Measurements from ENCODE around the gene SLC29A3. TPM values are rescaled to one million over a fixed set of nuclear protein-coding genes. Genes with fewer than 3 reads are reported as not detected.

SLC29A3 gene
- total RNA-seq, 1 experiment from 2014 or later = 7.6 TPM

DNA sequence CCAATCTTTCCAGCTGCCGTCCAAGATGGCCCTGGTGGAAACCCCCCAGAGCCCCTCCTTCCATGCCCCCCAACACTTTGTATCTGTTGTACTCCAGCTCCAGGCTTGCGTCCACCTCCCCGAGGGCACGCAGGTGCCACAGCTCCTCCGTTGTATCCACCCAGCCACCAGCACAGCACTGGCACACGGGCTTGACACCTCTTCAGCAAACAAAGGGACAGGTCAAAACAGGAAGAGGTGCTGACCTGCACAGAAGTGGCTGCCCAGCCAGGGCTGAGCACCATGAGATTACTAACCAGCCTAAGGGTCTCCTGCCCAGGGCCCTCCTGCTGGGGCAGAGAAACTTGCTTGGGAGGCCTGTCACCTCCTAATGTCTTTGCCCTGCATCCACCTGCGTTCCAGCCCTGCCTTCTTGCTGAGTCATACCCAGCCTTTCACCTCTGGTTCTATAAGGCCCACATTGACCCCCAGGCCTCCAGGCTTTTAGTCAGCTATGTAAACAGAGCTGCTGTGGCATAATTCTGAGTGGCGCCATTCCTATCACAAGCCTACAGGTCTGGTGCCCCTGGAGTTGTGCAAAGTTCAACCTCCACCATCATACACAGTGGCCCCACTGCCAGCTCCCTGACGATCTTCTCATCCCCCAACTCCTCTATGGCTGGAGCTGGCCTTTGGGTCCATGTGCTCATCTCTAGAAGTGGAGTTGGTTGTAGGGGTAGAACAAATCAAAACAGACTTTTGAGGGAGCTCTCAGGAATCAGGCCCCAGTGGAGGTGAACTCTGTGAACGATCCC lies 20.9 kb downstream of the SLC29A3 start:
- ChIA-PET CTCF (no interaction called here), POLR2A (no interaction called here)
- no peaks in the 10 kb centered on the region for H3K27me3 ChIP-seq (ENCODE audit: control insufficient read depth, insufficient read depth, low read length)
- H3K9me3 ChIP-seq (ENCODE audit: control insufficient read depth, insufficient read depth, low read depth, low read length) = no peaks in the 10 kb centered on the region
- intact Hi-C loops (cut with micrococcal nuclease; ENCODE audit: unreplicated experiment) = no loop called here
- no TSS peak for BruUV-seq (replicated peaks)
- in situ Hi-C loops (cut with HindIII; ENCODE audit: low pct_unique_long_range_greater_than_20kb, low sequenced_read_pairs) = no loop called here
- peak overlapping the region; percentile 32; the same call in 1 of the 2 replicates for H3K27ac ChIP-seq (ENCODE audit: low read length)
- DNase-seq (ENCODE audit: low read depth, low spot score) = no peak
- H3K4me1 ChIP-seq (ENCODE audit: control insufficient read depth, insufficient read depth, low read length) = peaks cover 27% of the 10 kb centered on the region
- no peak overlapping the region for H3K4me3 ChIP-seq (ENCODE audit: low read depth in 2 of 2, low read length in 2 of 2)
- peak; percentile 82 for ATAC-seq
- H3K36me3 ChIP-seq (ENCODE audit: control insufficient read depth, insufficient read depth, low read length) = no peaks in the 10 kb centered on the region
- no peak for TF ChIP-seq SIN3A (IDR thresholded peaks at IDR 0.05; ENCODE audit: borderline replicate concordance, insufficient read depth, low read depth, low read length)
- no peak for TF ChIP-seq REST (IDR thresholded peaks at IDR 0.05; ENCODE audit: insufficient read depth in 1 of 2, low read depth in 2 of 2, low read length in 1 of 2)
- TF ChIP-seq TCF7L2 (IDR thresholded peaks at IDR 0.05; ENCODE audit: low read depth, low read length) = no peak

DNA sequence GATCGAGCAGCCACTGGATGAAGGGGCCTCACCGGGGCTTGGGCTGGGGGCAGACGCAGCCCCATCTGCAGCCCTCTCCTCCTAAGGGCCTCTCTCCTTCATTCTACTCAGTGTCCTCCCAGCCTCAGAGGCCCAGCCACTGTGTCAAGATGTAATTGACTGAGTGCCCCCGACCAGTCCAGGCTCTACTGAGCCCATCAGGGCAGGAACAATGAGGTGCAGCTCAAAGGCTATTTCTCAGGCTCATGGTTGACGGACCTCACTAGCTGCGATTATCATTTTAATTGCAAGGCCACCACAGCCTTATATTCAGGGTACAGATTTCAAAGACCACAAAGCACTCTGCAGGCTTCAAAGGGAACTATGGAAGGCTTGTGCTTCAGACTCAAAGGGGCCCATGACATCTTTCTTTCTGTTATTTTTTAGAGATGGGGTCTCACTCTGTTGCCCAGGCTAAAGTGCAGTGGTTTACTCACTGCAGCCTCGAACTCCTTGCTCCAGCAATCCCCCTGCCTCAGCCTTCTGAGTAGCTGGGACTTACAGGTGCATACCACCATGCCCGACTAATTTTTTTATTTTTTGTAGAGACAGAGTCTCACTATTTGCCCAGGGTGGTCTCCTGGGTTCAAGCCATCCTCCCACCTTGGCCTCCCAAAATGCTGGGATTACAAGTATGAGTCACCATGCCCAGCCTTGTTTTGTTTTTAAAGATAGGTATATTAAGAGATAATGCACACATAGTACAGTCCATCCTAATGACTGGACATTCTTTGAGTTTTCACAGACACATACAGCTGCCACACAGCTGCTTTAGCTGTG lies 23.7 kb downstream of the SLC29A3 start:
- Histone ChIP-seq H3K36me3 (ENCODE audit: control insufficient read depth, insufficient read depth, low read length) (no peaks in the 10 kb centered on the region), H3K4me1 (ENCODE audit: control insufficient read depth, insufficient read depth, low read length) (peaks cover 21% of the 10 kb centered on the region), H3K4me3 (ENCODE audit: low read depth in 2 of 2, low read length in 2 of 2) (no peak overlapping the region), H3K9me3 (ENCODE audit: control insufficient read depth, insufficient read depth, low read depth, low read length) (no peaks in the 10 kb centered on the region), H3K27ac (ENCODE audit: low read length) (no peak overlapping the region), H3K27me3 (ENCODE audit: control insufficient read depth, insufficient read depth, low read length) (no peaks in the 10 kb centered on the region)
- BruUV-seq (replicated peaks) = no TSS peak
- ChIA-PET POLR2A (interaction anchor here (0.6 kb wide), 1 partner anchor 975 kb away, joined by 9 read pairs; no protein-coding TSS in a partner anchor), CTCF (no interaction called here)
- TF ChIP-seq POLR2AphosphoS5 (IDR thresholded peaks at IDR 0.05; ENCODE audit: low read depth, low read length) (no peak), SIN3A (IDR thresholded peaks at IDR 0.05; ENCODE audit: borderline replicate concordance, insufficient read depth, low read depth, low read length) (no peak)
- ATAC-seq = no peak
- intact Hi-C loops (cut with micrococcal nuclease; ENCODE audit: unreplicated experiment) = no loop called here
- DNase-seq (ENCODE audit: low read depth, low spot score) = no peak
- in situ Hi-C loops (cut with HindIII; ENCODE audit: low pct_unique_long_range_greater_than_20kb, low sequenced_read_pairs) = no loop called here

DNA sequence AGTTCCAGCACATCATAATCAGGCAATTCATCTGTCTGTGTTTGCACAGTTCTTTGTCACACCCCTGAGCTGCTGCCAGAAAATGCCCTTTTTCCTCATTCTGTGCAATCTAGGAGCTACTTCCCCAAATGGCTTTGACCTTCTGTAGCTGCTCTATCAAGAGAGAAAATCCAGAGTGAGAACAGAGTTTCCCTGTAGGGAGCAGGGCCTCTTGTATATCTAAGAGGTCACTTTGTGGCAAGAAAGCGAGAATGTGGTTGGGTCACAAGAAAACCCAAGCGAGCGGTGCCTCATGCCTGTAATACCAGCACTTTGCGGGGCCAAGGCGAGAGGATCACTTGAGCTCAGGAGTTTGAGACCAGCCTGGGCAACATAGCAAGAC lies 24.3 kb downstream of the SLC29A3 start:
- Histone ChIP-seq H3K4me3 (ENCODE audit: low read depth in 2 of 2, low read length in 2 of 2) (no peak overlapping the region), H3K9me3 (ENCODE audit: control insufficient read depth, insufficient read depth, low read depth, low read length) (no peaks in the 10 kb centered on the region), H3K4me1 (ENCODE audit: control insufficient read depth, insufficient read depth, low read length) (peaks cover 23% of the 10 kb centered on the region), H3K27me3 (ENCODE audit: control insufficient read depth, insufficient read depth, low read length) (no peaks in the 10 kb centered on the region), H3K36me3 (ENCODE audit: control insufficient read depth, insufficient read depth, low read length) (no peaks in the 10 kb centered on the region), H3K27ac (ENCODE audit: low read length) (no peak overlapping the region)
- DNase-seq (ENCODE audit: low read depth, low spot score) (no peak), ATAC-seq (no peak)
- no peak for TF ChIP-seq TCF7L2 (IDR thresholded peaks at IDR 0.05; ENCODE audit: low read depth, low read length)
- TF ChIP-seq SIN3A (IDR thresholded peaks at IDR 0.05; ENCODE audit: borderline replicate concordance, insufficient read depth, low read depth, low read length) = no peak
- TF ChIP-seq CTCF (IDR thresholded peaks at IDR 0.05) = no peak
- no peak for TF ChIP-seq POLR2AphosphoS5 (IDR thresholded peaks at IDR 0.05; ENCODE audit: low read depth, low read length)
- TF ChIP-seq REST (IDR thresholded peaks at IDR 0.05; ENCODE audit: insufficient read depth in 1 of 2, low read depth in 2 of 2, low read length in 1 of 2) = no peak
- in situ Hi-C loops (cut with HindIII; ENCODE audit: low pct_unique_long_range_greater_than_20kb, low sequenced_read_pairs) (no loop called here), intact Hi-C loops (cut with micrococcal nuclease; ENCODE audit: unreplicated experiment) (no loop called here)
- no TSS peak for BruUV-seq (replicated peaks)
- ChIA-PET POLR2A (interaction anchor here (0.6 kb wide), 1 partner anchor 976 kb away, joined by 9 read pairs; no protein-coding TSS in a partner anchor), CTCF (no interaction called here)

Measured in Panc1 (cell line).